Measurements from ENCODE around the gene RNASE4.

RNASE4 gene

GRCh38 chr14:20711261-20711660 lies 26.9 kb downstream of the RNASE4 start:
- H3K9ac ChIP-seq (ENCODE audit: low read depth, low read length, poor library complexity, severe bottlenecking): no peak overlapping the region
- H3K4me1 ChIP-seq (ENCODE audit: insufficient read depth, low read length, poor library complexity, severe bottlenecking): no peaks in the 10 kb centered on the region
- no peaks in the 10 kb centered on the region for H3K79me2 ChIP-seq (ENCODE audit: insufficient read depth, low read length)
- H3K36me3 ChIP-seq (ENCODE audit: insufficient read depth, low read length): no peaks in the 10 kb centered on the region
- no peak overlapping the region for H3K4me2 ChIP-seq (ENCODE audit: low read depth, low read length, poor library complexity, severe bottlenecking)
- no peaks in the 10 kb centered on the region for H4K20me1 ChIP-seq (ENCODE audit: insufficient read depth, low read length, poor library complexity, severe bottlenecking)
- no peak overlapping the region for H2AFZ ChIP-seq (ENCODE audit: low read length)
- no peaks in the 10 kb centered on the region for H3K9me3 ChIP-seq (ENCODE audit: insufficient read depth, low read depth, low read length)
- no peaks in the 10 kb centered on the region for H3F3A ChIP-seq (ENCODE audit: low read depth)
- TF ChIP-seq, protein P1, sequence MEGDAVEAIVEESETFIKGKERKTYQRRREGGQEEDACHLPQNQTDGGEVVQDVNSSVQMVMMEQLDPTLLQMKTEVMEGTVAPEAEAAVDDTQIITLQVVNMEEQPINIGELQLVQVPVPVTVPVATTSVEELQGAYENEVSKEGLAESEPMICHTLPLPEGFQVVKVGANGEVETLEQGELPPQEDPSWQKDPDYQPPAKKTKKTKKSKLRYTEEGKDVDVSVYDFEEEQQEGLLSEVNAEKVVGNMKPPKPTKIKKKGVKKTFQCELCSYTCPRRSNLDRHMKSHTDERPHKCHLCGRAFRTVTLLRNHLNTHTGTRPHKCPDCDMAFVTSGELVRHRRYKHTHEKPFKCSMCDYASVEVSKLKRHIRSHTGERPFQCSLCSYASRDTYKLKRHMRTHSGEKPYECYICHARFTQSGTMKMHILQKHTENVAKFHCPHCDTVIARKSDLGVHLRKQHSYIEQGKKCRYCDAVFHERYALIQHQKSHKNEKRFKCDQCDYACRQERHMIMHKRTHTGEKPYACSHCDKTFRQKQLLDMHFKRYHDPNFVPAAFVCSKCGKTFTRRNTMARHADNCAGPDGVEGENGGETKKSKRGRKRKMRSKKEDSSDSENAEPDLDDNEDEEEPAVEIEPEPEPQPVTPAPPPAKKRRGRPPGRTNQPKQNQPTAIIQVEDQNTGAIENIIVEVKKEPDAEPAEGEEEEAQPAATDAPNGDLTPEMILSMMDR (conservative IDR thresholded peaks at IDR 0.05; ENCODE audit: low read length): no peak
- TF ChIP-seq EZH2phosphoT487 (IDR thresholded peaks at IDR 0.05; ENCODE audit: borderline replicate concordance): no peak
- no peak overlapping the region for H3K4me3 ChIP-seq (ENCODE audit: low read length, poor library complexity, severe bottlenecking)
- no peaks in the 10 kb centered on the region for H3K9me2 ChIP-seq (replicated peaks; ENCODE audit: low read depth, low read length)
- H3K27me3 ChIP-seq (ENCODE audit: insufficient read depth, low read length, poor library complexity, severe bottlenecking): no peaks in the 10 kb centered on the region

DNA sequence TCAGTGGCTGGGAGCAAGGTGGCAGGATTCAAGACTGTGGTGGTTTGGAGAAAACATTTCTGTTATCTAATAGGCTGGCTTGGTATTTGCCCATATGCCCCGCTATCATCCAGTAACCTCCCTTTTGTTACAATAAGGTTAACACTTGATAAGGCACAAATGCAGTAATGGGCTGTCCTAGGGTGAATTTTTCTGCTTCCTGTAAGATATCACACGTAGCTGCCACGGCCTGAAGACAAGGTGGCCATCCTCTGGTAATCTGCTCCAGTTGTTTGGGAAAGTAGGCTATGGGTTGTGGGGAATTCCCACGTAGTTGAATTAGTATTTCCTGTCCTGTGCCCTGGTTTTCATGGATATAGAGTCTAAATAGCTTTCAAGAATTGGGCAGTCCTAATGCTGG lies 27.3 kb downstream of the RNASE4 start:
- Histone ChIP-seq H3K4me1 (ENCODE audit: insufficient read depth, low read length, poor library complexity, severe bottlenecking) (no peaks in the 10 kb centered on the region), H3K79me2 (ENCODE audit: insufficient read depth, low read length) (no peaks in the 10 kb centered on the region), H3K9me2 (replicated peaks; ENCODE audit: low read depth, low read length) (no peaks in the 10 kb centered on the region), H3K9ac (ENCODE audit: low read depth, low read length, poor library complexity, severe bottlenecking) (no peak overlapping the region), H4K20me1 (ENCODE audit: insufficient read depth, low read length, poor library complexity, severe bottlenecking) (no peaks in the 10 kb centered on the region), H3K4me2 (ENCODE audit: low read depth, low read length, poor library complexity, severe bottlenecking) (no peak overlapping the region), H3K36me3 (ENCODE audit: insufficient read depth, low read length) (no peaks in the 10 kb centered on the region), H3K4me3 (ENCODE audit: low read length, poor library complexity, severe bottlenecking) (no peak overlapping the region), H2AFZ (ENCODE audit: low read length) (no peak overlapping the region), H3F3A (ENCODE audit: low read depth) (no peaks in the 10 kb centered on the region), H3K27me3 (ENCODE audit: insufficient read depth, low read length, poor library complexity, severe bottlenecking) (no peaks in the 10 kb centered on the region), H3K9me3 (ENCODE audit: insufficient read depth, low read depth, low read length) (no peaks in the 10 kb centered on the region)
- TF ChIP-seq, protein P1 (conservative IDR thresholded peaks at IDR 0.05; ENCODE audit: low read length): no peak
- TF ChIP-seq EZH2phosphoT487 (IDR thresholded peaks at IDR 0.05; ENCODE audit: borderline replicate concordance): no peak

DNA sequence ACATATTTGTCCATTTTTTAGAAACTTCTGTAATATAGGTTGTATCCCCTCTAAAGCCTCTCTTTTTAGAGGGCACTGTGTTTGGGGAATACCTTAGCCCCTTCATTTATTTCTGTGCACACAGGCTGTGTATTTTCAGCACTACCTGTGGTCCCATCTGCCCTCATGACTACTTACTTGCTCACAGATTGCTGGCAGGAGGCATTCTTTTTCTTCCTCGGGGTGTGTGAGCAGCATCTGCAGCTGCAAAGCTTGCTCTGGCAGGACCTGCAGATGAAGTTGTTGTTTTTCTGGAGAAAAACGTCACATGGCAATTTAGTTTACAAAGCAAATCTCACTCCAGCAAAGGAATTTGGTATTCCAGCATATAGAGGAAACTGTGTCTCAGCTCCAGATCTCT lies 28.5 kb downstream of the RNASE4 start:
- H3K9me3 ChIP-seq (ENCODE audit: insufficient read depth, low read depth, low read length): no peaks in the 10 kb centered on the region
- no peaks in the 10 kb centered on the region for H3K9me2 ChIP-seq (replicated peaks; ENCODE audit: low read depth, low read length)
- H3F3A ChIP-seq (ENCODE audit: low read depth): no peaks in the 10 kb centered on the region
- H3K4me2 ChIP-seq (ENCODE audit: low read depth, low read length, poor library complexity, severe bottlenecking): no peak overlapping the region
- no peak overlapping the region for H3K4me3 ChIP-seq (ENCODE audit: low read length, poor library complexity, severe bottlenecking)
- H2AFZ ChIP-seq (ENCODE audit: low read length): no peak overlapping the region
- H3K9ac ChIP-seq (ENCODE audit: low read depth, low read length, poor library complexity, severe bottlenecking): no peak overlapping the region
- no peaks in the 10 kb centered on the region for H3K4me1 ChIP-seq (ENCODE audit: insufficient read depth, low read length, poor library complexity, severe bottlenecking)
- no peaks in the 10 kb centered on the region for H3K27me3 ChIP-seq (ENCODE audit: insufficient read depth, low read length, poor library complexity, severe bottlenecking)
- TF ChIP-seq, protein P1 (conservative IDR thresholded peaks at IDR 0.05; ENCODE audit: low read length): no peak
- no peak for TF ChIP-seq EZH2phosphoT487 (IDR thresholded peaks at IDR 0.05; ENCODE audit: borderline replicate concordance)
- H3K36me3 ChIP-seq (ENCODE audit: insufficient read depth, low read length): no peaks in the 10 kb centered on the region
- H4K20me1 ChIP-seq (ENCODE audit: insufficient read depth, low read length, poor library complexity, severe bottlenecking): no peaks in the 10 kb centered on the region
- no peaks in the 10 kb centered on the region for H3K79me2 ChIP-seq (ENCODE audit: insufficient read depth, low read length)
